GM12878 (cell line): Measurements from ENCODE around the gene DSTYK. TPM values are rescaled to one million over a fixed set of nuclear protein-coding genes. Genes with fewer than 3 reads are reported as not detected.
A peak's percentile ranks its signal among the peaks of the same experiment; 100 is the strongest.

Experiments
- ATAC-seq: fragments of 200-7000 bp; cut with Tn5 transposase; 3 replicates; pipeline ENCODE4 v1.9.1; 2020; ENCODE audit warnings: mild to moderate bottlenecking, moderate library complexity
- BruUV-seq: library from RNA; stranded (reverse); fragments of 400-500 nt; replicated peaks from 2 replicates; lab custom pipeline; 2021; lab: Mats Ljungman, UMichigan
- CTCF ChIA-PET: fragments of 300-600 bp; sonication (Branson Sonifier 250); formaldehyde crosslinking; extraction: SDS; loops from one replicate; lab custom pipeline; 2021; ENCODE audit warnings: inconsistent platforms; lab: Yijun Ruan, JAX
- POLR2A ChIA-PET: fragments of 350-600 bp; formaldehyde crosslinking; extraction: SDS; loops from one replicate; lab custom pipeline; 2021; ENCODE audit warnings: inconsistent platforms; lab: Charles Lee
- RAD21 ChIA-PET: fragments of 300-600 bp; sonication (Branson Sonifier 250); formaldehyde crosslinking; loops from one replicate; lab custom pipeline; 2023; ENCODE audit warnings: antibody characterized with exemption; ENCODE audit not compliant: unreplicated experiment; lab: Charles Lee
- SMC1A ChIA-PET: fragments of 300-600 bp; sonication (Branson Sonifier 250); formaldehyde crosslinking; loops from one replicate; lab custom pipeline; 2023; ENCODE audit not compliant: unreplicated experiment, uncharacterized antibody; lab: Charles Lee
- DNase-seq: peaks from one replicate; pipeline ENCODE4 v3.0.0-alpha.2; 2011; ENCODE audit warnings: low read depth, low spot score
- FAIRE-seq: peaks from 3 replicates; lab custom pipeline; 2011; peaks lifted over from hg19 to GRCh38; lab: Jason Lieb, UNC
- H2AFZ ChIP-seq: 2 replicates; pipeline ENCODE4 v1.6.0; 2011; ENCODE audit warnings: low read depth, low read length, control low read depth; ENCODE audit not compliant: control insufficient read depth
- H3K27ac ChIP-seq: 2 replicates; pipeline ENCODE4 v1.5.1; 2011; ENCODE audit warnings: control low read depth; ENCODE audit not compliant: control insufficient read depth, insufficient read depth
- H3K27me3 ChIP-seq, 2 experiments: replicated peaks in 1 of 2; 2 replicates each; pipeline versions ENCODE4 v1.6.0 to v1.6.1; 2011; ENCODE audit warnings: low read length in 1 of 2; ENCODE audit not compliant: control insufficient read depth in 2 of 2, insufficient read depth in 2 of 2
- H3K36me3 ChIP-seq, 2 experiments: 2 replicates each; pipeline ENCODE4 v1.5.1; 2011; ENCODE audit warnings: low read length in 1 of 2; ENCODE audit not compliant: control insufficient read depth in 2 of 2, insufficient read depth in 2 of 2
- H3K4me1 ChIP-seq: 2 replicates; pipeline ENCODE4 v1.6.1; 2011; ENCODE audit warnings: mild to moderate bottlenecking, low read length, moderate library complexity, mixed read lengths; ENCODE audit not compliant: control insufficient read depth, insufficient read depth
- H3K4me2 ChIP-seq: 2 replicates; pipeline ENCODE4 v1.6.0; 2011; ENCODE audit warnings: control low read depth; ENCODE audit not compliant: control insufficient read depth, insufficient read depth
- H3K4me3 ChIP-seq: fragments of 200-600 bp; sonication (generic); 2 replicates; pipeline ENCODE4 v1.5.1; 2016
- H3K79me2 ChIP-seq: 2 replicates; pipeline ENCODE4 v1.6.0; 2011; ENCODE audit warnings: low read length; ENCODE audit not compliant: control insufficient read depth, insufficient read depth
- H3K9ac ChIP-seq: 2 replicates; pipeline ENCODE4 v1.8.0; 2011; ENCODE audit warnings: low read length, control low read depth, mixed read lengths; ENCODE audit not compliant: control insufficient read depth, insufficient read depth
- H3K9me3 ChIP-seq: replicated peaks from 3 replicates; pipeline ENCODE4 v1.5.1; 2011; ENCODE audit warnings: mild to moderate bottlenecking, low read length; ENCODE audit not compliant: control insufficient read depth, insufficient read depth
- H4K20me1 ChIP-seq: 2 replicates; pipeline ENCODE4 v1.6.0; 2011; ENCODE audit not compliant: control insufficient read depth, insufficient read depth
- MTA2 ChIP-seq: fragments of 450-650 bp; IDR thresholded peaks from 2 replicates; pipeline ENCODE4 v1.6.1; 2016; ENCODE audit warnings: low read depth, mild to moderate bottlenecking, moderate library complexity
- MYC ChIP-seq: IDR thresholded peaks from 2 replicates; pipeline ENCODE4 v1.6.1; 2011; ENCODE audit warnings: mild to moderate bottlenecking, low read length, moderate library complexity, inconsistent platforms; ENCODE audit not compliant: insufficient read depth, insufficient replicate concordance, insufficient read length, severe bottlenecking
- NRF1 ChIP-seq: conservative IDR thresholded peaks from 2 replicates; pipeline ENCODE4 v1.6.1; 2011; ENCODE audit warnings: mild to moderate bottlenecking, low read depth, low read length, improper control_type of control experiment
- SPI1 ChIP-seq: IDR thresholded peaks from 2 replicates; pipeline ENCODE4 v1.6.1; 2011; ENCODE audit warnings: low read depth, mild to moderate bottlenecking, low read length, moderate library complexity, borderline replicate concordance; ENCODE audit not compliant: insufficient read depth
- WGBS: methylation state at CpG from one replicate; pipeline ENCODE4 v1.1.6; 2016; ENCODE audit warnings: low lambda C conversion rate; ENCODE audit not compliant: insufficient replicate concordance, insufficient coverage; ENCODE audit errors: missing lambda C conversion rate; 5-methylcytosine and 5-hydroxymethylcytosine counted together
- in situ Hi-C: fragments of 300-500 bp; cut with MboI; formaldehyde crosslinking; loops from 9 replicates; pipeline ENCODE4 v1.14.3; 2018; ENCODE audit warnings: mixed read lengths
- intact Hi-C: fragments of 100-400 bp; cut with micrococcal nuclease; formaldehyde crosslinking; loops from one replicate; pipeline ENCODE4 v1.14.2; 2022; ENCODE audit not compliant: unreplicated experiment
- polyA plus RNA-seq, 11 experiments: library from polyadenylated mRNA; depleted of rRNA in 4 of 11; unstranded in 6 of 11; stranded (reverse) in 5 of 11; fragments of >200 nt; fragmentation: Nextera tagmentation in 4 of 11; fragmentation: Illumina TruSeq in 1 of 11; extraction: Ambion mirVana in 4 of 11; extraction: Trizol in 1 of 11; gene quantifications; 1 replicate in 1 of 11; 2 replicates in 10 of 11; pipeline versions ENCODE4 v1.2.1 to v1.2.3, GENCODE V29; 2011 to 2016; ENCODE audit warnings: inconsistent platforms in 2 of 11, missing spikeins in 2 of 11, low read depth in 1 of 11
- total RNA-seq, 4 experiments: library from RNA; depleted of rRNA in 3 of 4; stranded (reverse); fragments of >200 nt in 3 of 4; fragmentation: Illumina TruSeq in 1 of 4; extraction: Trizol in 1 of 4; gene quantifications; 2 replicates each; pipeline versions ENCODE4 v1.2.1 to v1.2.3, GENCODE V29; 2013 to 2021

DSTYK gene
- total and polyA plus RNA-seq, 10 of the 15 experiments (the other 5 are each of a cell fraction or from before 2014, with no cell fraction given): 2.7 to 5.5 (median 3.6) TPM

DNA sequence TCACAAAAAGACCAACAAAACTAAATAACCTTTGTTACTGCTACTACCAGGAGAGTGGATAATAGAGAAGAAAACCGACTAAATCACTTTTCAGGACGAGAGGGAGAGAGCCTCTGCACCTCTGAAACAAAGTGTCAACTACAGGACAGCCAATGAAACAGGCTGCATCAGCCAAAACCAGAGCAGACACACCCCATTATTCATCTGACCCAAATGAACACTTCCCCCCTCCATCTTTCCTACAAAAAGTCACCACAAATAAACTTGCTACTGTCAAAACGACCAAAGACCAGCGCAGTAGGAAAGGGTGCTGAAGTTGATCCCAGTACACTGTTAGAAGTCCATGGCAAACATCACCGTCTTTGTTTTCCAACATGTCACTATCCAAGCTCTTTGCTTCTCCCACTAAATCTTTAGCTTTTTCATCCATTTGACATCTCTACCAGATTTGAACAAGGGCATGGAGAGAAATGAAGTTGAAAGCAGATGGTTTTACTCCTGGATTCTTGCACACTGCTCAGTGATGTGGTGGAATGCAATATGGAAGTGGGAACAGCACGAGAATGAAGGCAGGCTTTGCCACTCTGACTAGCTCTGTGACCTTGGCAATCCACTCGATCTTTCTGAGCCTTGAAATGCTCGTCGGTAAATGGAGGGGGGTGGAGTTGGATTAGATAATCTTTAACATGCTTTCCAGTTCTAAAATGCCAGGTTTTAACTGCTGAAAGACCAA lies 20.5 kb downstream of the DSTYK start (continued):
- TF ChIP-seq MYC: no peak
- no peak for TF ChIP-seq NRF1

DNA sequence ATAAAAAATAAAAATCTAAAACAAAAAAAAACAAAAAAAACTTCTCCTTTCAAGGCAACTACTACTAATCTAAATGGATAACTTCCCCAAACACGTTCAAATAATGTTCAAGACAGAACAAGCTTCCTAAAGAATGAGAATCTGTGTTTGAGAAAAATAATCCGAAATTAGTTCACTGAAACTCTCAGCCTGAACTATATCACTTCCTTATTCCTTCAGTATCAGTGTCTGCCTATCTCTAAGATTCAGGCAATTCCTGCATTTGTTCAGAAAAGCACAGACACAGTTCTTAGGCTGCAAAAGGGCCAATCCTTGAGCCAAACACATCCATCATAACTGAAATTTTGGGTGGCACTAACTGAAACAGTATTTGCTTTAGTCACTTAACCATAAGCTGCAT lies 22.4 kb downstream of the DSTYK start:
- ATAC-seq (no peak), FAIRE-seq (no peak), DNase-seq (no peak)
- Histone ChIP-seq H3K36me3 (no peaks in the 10 kb centered on the region), H2AFZ (no peak overlapping the region), H3K4me1 (no peaks in the 10 kb centered on the region), H3K9ac (no peak overlapping the region), H3K27me3 (no peaks in the 10 kb centered on the region), H3K9me3 (no peaks in the 10 kb centered on the region), H3K79me2 (no peaks in the 10 kb centered on the region), H3K4me3 (no peak overlapping the region), H3K4me2 (no peak overlapping the region), H4K20me1 (no peaks in the 10 kb centered on the region), H3K27ac (no peak overlapping the region)
- intact Hi-C loops (no loop called here), in situ Hi-C loops (no loop called here)
- no peak for TF ChIP-seq MTA2
- TF ChIP-seq SPI1: peak; percentile 10; the same call in 1 of the 2 replicates
- ChIA-PET CTCF (interaction anchor here (1.4 to 2.5 kb wide), 2 partner anchors 10 to 14 kb away, joined by 4 to 5 read pairs; no protein-coding TSS in a partner anchor), SMC1A (interaction anchor here (1.4 to 1.6 kb wide), 2 partner anchors 10 to 41 kb away, joined by 4 to 6 read pairs; no protein-coding TSS in a partner anchor), POLR2A (interaction anchor here (1.1 kb wide), 1 partner anchor 23 kb away, joined by 3 read pairs; the partner anchor contains the start of gene DSTYK), RAD21 (interaction anchor here (1.1 kb wide), 1 partner anchor 71 kb away, joined by 3 read pairs; no protein-coding TSS in a partner anchor)
- BruUV-seq: no TSS peak
- WGBS: 38% methylated on average over 2 of the region's 2 CpGs
